ENCODE data around the gene CGRRF1.

CGRRF1 gene

GRCh38 chr14:54584097-54584496 lies 74.4 kb downstream of the CGRRF1 start:
- DNase-seq, result no peak

- DNase-seq, result no peak
Measured at GRCh38 chr14:54585214-54585613, 75.5 kb downstream of the CGRRF1 start.
